EH (cell line): ENCODE results near the gene SRY.

Source experiments
- DNase-seq: peaks from one replicate; pipeline ENCODE4 v3.0.0-alpha.2; 2015; ENCODE audit warnings: low read depth

SRY gene

DNA sequence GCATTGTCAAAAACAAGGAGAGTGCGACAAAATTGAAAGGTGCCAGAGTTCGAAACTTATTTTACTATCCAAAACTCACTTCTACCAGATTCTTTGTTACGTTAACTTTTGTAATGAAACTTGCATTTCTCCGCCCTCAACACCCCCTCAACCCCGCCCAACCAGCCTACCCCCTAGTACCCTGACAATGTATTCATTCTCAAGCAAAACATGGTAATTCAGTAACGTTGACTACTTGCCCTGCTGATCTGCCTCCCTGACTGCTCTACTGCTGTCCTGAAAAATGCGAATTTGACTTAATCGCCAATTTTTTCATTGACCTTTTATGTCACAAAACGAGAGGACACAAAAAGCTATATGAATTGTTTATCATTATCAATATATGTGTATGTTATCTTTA is at the start of gene SRY:
SRY (minus strand) TSS at position 83 of the 400 bp plus-strand sequence; CDS start at position 4, 79 bp downstream.
- no peak for DNase-seq

DNA sequence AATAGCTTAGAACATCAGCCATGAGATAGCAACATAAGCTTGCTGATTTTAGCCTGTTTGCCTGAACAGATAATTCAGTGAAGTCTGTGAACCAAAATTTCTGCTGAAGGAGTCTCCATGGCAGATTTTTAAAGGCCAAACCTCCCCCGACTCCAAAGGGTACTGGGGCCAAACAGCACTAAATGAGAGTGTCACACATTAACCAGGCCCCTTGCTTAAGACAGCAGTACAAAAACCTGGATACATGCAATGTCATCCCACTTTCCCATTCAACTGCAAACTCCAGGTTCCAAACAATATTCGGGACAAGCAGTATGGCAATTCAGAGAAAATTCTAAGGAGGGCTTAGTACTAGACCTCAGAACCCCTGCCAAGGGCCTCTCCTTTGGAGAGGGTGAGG is 49.6 kb upstream of the SRY start:
- no peak for DNase-seq

DNA sequence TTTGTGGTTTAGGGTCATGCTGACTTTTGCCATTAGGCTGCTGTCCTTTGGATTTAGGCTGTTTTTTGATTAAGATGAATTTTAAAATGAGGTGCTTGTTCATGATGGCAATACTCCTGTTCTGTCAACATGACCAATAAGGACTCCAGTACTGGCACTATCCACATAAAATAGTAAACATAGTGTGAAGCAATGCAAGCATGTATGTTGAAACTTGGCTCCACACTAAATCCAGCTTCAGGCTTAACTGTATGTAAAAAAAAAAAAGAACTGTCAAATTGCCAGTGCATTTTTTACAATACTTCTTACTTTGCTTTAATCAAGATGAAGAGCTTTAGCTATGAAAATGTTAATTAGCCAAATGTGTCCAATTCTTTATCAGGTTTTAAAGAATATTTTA is 47.7 kb upstream of the SRY start:
- no peak for DNase-seq

DNA sequence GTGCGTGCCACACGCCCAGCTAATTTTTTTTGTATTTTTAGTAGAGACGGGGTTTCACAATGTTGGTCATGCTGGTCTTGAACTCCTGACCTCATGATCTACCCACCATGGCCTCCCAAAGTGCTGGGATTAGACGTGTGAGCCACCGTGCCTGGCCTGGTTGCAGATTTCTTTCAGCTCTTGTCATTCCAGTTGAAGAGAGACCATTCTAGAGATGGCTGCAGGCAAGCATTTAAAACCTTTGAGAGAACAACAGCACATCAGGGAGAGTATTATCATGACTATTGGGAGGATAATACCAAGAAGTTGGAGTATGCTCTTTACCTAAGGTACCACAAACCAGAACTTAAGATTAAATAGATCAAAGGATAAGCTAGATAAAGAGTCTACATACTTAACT is 41.0 kb upstream of the SRY start:
- DNase-seq, result no peak

DNA sequence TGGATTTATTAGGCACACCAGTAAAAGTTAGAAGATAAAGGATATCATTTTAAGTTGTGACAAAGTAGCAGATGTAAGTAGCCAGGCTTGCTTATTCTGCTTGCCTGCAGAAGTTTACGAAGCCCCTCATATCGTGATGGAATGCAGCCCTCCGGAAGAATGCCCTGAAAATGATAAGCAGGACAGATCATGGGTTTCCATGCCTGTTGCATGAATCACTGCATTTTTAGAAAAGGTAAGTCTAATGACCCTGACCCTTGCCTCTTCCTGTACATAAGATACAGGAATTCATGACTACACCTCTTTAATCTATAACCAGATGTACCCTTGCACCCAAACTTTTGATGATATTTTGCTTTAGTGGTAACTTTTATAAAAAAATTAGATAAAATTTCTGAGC is 37.0 kb upstream of the SRY start:
- DNase-seq, result no peak

DNA sequence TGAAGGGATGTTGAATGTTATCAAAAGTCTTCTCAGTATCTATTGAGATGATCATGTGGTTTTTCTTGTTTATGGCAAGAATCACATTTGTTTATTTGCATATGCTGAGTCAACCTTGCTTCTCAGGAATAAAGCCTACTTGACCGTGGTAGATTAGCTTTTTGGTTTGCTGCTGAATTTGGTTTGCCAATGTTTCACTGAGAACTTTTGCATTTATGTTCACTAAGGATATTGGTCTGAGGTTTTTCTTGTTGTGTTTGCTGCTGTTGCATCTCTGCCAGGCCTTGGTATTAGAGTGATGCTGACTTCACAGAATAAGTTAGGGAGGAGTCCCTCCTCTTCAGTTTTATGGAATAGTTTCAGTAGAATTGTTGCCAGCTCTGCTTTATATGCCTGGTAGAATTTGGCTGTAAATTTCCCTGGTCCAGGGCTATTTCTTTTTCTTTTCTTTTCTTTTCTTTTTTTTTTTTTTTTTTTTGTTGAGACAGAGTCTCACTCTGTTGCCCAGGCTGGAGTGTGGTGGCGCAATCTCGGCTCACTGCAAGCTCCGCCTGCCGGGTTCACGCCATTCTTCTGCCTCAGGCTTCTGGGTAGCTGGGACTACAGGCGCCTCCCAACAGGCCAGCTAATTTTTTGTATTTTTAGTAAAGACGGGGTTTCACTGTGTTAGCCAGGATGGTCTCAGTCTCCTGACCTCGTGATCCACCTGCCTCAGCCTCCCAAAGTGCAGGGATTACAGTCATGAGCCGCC is 29.8 kb upstream of the SRY start:
- DNase-seq, result peak; percentile 5

DNA sequence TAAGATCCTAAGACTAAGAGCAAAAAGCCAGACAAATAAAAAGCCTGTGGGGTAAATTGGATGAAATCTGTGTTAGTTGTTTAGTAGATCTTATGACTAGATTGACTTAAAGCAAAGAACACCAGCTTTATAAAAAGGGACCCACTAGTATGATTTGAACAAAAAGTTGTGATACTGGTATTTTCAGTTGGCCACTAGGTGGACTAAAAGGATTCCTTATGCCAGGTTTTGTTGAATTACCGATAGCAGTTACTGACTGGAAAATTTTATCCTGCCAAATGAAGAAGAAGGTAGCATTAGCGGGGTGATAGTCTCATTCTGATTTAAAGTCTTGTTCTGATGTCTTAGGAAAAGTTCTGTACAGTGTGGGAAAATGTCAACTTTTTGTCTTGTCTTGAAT is 12.8 kb upstream of the SRY start:
- peak; percentile 37 for DNase-seq

DNA sequence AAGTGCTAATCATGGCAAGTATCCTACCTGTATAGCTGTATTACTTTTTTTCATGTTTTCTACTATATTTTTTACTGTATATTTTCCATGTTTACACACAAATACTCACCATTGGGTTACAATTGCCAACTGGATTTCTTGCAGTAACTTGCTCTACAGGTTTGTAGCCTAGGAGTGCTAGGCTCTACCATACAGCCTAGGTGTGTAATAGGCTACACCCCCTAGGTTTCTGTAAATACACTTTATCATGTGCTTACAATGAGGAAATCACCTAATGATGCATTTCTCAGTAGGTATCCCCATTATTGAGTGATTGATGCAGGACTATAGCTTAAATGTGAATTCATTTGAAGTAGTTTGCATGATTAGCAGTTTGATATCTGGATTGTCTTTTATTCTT is 10.5 kb upstream of the SRY start:
- DNase-seq, result no peak

DNA sequence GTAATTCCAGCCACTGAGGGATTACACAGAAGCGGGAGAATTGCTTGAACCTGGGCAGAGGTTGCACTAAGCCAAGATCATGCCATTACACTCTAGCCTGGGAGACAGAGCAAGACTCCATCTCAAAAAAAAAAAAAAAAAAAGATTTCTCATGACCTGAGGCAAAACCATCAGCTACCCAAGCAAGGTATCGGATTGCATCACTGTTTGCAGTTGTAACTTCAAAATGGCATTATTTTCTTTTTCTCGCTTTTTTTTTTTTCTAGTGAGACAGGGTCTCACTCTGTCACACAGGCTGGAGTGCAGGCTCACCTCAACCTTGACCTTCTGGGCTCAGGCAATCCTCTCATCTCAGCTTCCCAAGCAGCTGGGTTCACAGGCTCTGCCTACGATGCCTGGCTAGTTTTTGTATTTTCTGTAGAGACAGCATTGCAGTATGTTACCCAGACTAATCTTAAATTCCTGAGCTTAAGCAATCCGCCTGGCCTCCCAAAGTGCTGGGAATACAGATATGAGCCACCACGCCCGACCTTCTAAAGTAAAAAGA is 9.6 kb upstream of the SRY start:
- DNase-seq, result no peak

DNA sequence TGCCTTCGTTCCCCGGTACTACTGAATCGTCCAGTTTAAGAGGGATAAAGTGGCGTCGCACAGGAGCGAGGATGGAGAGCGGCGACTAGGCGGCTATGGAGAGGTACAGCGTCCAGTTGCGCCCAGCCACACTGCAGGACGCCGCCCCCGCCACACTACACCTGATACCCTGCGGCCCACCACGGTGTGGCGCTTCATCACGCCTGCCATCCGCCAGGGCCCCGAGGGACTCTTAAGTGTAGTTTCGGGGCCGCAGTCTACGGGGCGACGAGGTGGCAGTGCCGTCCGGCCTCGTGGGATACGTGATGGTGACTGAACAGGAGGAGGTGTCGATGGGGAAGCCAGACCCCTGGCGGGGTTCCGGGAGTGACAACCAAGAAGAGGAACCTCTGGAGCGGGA is 2.3 kb upstream of the SRY start:
- DNase-seq, result no peak

DNA sequence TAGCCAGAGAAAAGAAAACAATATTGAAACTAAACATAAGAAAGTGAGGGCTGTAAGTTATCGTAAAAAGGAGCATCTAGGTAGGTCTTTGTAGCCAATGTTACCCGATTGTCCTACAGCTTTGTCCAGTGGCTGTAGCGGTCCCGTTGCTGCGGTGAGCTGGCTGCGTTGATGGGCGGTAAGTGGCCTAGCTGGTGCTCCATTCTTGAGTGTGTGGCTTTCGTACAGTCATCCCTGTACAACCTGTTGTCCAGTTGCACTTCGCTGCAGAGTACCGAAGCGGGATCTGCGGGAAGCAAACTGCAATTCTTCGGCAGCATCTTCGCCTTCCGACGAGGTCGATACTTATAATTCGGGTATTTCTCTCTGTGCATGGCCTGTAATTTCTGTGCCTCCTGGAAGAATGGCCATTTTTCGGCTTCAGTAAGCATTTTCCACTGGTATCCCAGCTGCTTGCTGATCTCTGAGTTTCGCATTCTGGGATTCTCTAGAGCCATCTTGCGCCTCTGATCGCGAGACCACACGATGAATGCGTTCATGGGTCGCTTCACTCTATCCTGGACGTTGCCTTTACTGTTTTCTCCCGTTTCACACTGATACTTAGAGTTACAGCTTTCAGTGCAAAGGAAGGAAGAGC is 488 bp downstream of the SRY start:
- peak; percentile 7 for DNase-seq
